Activated CD8-positive, alpha-beta memory T cell treated with anti-CD3 and anti-CD28 coated beads for 36 hours (primary cell): ENCODE measurements around the gene AASS. TPM values are rescaled to one million over a fixed set of nuclear protein-coding genes. Genes with fewer than 3 reads are reported as not detected.
"Not testable (repeated sequence)": the region's sequence is repeated elsewhere in the genome, so short reads cannot be mapped to it uniquely, and the experiment has no call there.

Experiments
- CTCF ChIA-PET: fragments of 350-600 bp; sonication (Branson Sonifier 250); formaldehyde crosslinking; loops from one replicate; lab custom pipeline; 2021; ENCODE audit warnings: antibody characterized with exemption; lab: Charles Lee
- POLR2A ChIA-PET: fragments of 350-600 bp; sonication (Branson Sonifier 250); formaldehyde crosslinking; loops from one replicate; lab custom pipeline; 2021; ENCODE audit warnings: antibody characterized with exemption; lab: Charles Lee
- total RNA-seq, 2 experiments: library from RNA; stranded (reverse); gene quantifications; one replicate each; pipeline ENCODE4 v1.2.3, GENCODE V29; 2021

Gene AASS
- total RNA-seq = 1 to 10 TPM; 1.4 TPM

DNA sequence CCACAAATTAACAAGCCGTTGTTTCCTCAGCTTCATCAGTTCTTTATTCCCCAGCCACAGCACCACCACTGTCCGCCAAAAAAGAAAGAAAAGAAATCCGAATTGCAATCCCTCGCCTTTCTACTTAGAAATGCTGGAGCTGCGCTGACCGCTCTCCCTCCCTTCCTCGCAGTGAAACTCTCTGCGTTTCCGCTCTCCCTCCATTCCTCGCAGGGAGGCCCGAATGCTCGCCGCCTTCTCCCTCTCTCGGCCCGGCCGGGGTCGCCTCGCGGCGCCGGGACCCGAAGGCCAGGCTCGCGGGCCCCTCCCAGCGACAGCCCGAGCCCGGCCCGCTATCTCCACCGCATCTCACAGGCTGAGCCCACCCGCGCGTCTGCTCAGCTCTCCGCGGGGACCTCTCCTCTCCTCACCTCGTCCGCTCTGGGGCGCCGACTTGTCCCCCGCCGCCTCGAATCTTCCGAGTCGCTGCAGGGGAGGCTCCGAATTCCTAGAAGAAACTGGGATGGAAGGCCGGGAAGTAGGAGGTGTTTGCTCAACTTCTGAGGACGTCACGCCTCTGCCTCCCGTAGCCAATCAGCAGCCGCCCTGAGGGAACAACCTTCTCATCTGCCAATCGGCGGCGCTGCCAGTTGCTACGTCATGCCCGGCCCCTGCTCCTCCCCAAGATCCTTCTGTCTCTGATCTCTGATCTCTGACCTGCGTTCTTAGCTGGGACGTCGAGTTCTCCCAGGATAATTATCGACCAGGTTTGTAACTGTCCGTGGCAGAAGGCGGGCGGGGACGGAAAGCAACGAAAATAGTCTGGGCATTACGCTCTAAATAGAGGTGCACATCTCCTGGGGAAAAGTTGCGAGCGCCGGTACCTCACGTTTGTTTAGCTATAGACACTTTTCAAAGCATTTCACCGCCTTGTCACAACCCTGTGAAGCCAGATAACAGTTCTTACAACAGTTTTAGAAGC lies at the start of gene AASS:
Gene AASS, minus strand, starts transcription at position 499 of the 961 bp plus-strand sequence. CDS start 10,523 bp downstream, outside the sequence.
- CTCF ChIA-PET = interaction anchor here (0.5 kb wide), 1 partner anchor 588 kb away, joined by 3 read pairs; no protein-coding TSS in a partner anchor
- POLR2A ChIA-PET = no interaction called here

DNA sequence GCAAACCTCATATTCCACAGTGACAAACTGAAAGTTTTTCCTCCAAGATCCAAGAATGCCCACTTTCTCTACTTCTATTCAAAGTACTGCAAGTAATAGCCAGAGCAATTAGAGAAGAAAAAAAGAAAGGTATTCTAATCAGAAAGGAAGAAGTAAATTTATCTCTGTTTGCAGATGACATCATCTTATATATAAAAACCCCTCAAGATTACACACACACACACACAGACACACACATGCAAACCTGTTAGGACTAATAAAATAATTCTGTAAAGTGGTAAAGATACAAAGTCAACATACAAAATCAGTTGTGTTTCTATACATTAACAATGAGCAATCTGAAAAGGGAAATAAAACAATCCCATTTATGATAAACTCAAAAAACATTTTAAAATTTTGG lies 44.7 kb upstream of the AASS start:
- POLR2A ChIA-PET = no interaction called here
- CTCF ChIA-PET = no interaction called here

DNA sequence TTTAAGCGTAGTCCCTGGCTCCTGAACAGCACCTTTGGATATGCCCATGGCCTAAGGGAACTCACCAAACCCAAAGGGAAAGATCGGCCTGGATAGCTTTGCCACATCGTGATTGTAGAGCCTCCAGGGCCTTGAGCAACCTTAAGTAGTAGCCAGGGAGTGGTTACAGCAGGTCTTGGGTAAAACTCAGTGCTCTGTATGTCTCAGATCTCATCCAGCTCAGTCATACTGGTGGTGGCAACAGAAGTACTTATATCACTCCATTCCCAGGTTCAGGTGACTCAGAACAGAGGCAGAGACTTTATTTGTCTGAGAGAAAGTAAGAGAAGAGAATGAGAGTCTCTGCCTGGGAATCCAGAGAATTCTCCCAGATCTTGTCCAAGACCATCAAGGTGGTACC lies 39.1 kb upstream of the AASS start:
- CTCF ChIA-PET = no interaction called here
- POLR2A ChIA-PET = no interaction called here

DNA sequence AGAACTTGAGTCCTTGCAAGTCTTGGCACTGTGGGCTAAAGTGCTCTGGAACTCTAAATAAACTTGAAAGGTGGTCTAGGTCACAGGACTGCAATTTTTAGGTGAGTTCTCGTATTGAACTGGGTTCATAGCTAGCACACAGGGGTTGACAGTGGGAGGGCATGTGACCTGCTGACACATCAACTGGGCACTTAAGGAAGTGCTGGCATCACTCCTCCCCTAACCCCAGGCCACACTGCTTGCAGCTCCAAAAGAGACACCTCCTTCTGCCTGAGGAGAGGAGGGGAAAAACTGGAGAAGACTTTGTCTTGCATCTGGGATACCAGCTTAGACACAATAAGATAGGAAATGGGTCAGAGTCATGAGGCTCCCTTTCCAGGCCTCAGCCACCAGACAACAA lies 38.0 kb upstream of the AASS start:
- POLR2A ChIA-PET = no interaction called here
- CTCF ChIA-PET = no interaction called here

DNA sequence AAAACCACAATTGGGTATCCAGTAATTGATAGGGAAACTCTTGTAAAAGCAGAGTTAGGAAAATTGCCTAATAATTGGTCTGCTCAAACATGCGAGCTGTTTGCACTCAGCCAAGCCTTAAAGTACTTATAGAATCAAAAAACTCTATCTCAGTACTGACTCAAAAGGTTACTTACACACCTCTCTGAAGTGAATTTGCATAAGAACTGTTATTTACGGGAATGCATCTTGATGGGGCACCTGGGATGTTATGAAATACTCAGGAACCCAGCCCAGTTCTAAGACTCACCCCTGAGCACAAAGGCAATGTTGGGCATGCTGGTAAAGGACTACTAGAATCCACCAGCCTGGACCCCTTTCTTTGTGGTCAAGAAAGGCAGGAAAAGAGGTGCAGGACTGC lies 28.1 kb upstream of the AASS start:
- CTCF ChIA-PET = not testable (repeated sequence)

DNA sequence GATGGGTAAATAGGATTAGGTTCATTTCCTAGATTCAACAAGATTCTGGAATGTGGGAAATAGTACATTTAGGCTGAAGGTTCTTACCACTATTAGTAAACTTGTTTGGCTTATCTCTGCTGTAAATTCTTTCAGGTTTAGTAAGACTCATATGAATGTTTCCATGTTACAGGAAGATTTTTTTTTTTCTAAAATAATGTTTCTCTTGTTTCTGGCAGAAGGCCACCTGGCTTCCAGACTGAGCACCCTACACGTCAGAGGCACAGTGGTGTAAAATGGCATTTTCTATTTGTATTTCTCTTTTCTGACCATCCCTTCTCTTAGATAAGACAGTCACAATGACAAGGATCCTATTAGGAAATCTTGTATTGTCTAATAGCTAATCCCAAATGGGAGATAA lies 22.7 kb upstream of the AASS start:
- CTCF ChIA-PET = no interaction called here
- POLR2A ChIA-PET = no interaction called here

More for the DNA sequence above, 28.1 kb upstream of the AASS start:
- POLR2A ChIA-PET = not testable (repeated sequence)

DNA sequence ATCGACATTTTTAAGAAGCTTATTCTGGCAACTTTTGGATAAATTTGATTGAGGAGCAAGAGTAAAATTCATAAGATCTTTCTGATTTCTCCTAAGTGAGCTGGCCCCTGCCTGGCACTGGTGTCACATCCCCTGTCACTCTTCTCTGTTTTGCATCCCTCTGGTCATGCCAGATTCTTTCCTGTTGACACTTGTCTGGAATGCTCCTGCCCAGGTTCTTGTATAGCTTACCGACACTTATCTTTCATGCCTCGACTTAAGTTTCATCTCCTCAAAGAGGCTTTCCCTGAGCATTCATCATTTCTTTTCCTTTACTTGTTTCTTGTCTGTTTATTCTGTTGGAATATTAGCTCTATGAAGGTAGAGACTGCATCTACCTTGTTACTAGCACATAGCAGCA lies 22.2 kb upstream of the AASS start:
- ChIA-PET CTCF (no interaction called here), POLR2A (no interaction called here)

DNA sequence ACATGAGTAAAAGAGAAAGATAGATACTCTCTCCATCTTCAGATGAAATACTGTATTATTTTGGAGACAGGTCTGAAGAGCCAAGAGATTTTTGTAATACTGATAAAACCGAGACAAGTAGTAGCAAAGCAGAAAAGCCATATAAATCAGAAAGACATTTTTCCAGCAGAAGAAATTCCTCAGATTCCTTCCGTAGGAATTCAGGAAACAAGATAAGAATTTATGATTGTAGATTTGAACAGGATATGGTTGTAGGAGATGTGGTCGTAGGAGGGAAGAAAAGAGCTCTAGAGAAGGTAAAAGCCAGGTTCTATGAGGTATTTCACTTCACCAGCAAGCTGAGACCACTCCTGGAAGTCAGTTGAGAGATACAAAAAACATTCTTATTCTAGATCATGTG lies 17.6 kb upstream of the AASS start:
- POLR2A ChIA-PET = no interaction called here
- CTCF ChIA-PET = no interaction called here

DNA sequence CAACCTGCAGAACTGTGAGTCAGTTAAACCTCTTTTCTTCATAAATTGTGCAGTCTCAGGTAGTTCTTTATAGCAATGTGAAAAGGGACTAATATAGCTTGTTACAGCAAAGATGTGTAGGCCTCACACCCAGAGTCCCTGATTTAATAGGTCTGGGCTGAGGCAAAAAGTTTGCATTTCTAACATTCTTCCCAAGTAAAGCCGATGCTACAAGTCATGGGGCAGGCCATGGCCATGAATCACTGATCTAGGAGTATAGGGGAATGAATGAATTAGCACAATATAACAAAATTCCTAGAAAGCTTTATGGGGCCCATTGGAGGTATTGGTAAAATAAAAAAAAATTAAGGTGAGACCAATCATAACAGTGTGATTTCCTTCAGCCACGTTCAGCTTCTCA lies 11.5 kb upstream of the AASS start:
- POLR2A ChIA-PET = no interaction called here
- CTCF ChIA-PET = no interaction called here

DNA sequence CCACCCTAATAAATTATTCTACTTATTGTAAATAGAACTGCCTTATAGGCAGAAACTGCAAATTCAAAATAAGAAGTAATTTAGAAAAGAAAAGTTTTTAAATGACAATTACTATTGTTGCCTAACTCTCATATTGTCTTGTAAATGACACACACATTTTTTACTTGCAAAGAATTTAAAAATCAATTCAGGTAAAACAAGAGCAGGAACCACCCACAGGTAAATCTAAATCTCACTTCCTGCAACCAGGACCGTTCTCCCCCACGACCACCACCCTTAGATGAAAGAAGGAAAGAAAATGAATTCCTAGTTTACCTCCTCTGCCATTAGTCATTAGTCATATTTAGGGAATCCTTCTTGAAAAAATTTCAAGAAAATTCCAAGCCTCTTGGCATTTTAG lies 4.8 kb upstream of the AASS start:
- POLR2A ChIA-PET = no interaction called here
- CTCF ChIA-PET = no interaction called here

DNA sequence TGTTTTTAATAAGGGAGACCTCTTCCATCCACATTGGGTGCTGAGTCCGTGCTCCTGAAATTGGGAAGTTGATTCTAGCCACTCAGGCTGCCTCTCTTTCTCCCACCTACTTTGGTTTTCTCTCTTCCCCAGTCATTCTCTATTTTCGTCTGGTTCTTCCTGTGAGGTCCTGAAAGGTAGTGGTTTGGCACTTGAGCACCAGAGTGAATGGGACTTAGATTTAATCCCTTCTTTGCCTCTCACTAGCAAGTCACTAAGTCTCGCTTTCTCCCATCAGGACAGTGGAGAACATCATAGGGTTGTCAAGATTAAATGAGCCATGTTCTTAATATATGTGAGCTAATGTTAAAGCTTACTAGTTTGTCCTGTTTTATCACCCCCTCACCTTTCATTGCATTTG lies 4.0 kb upstream of the AASS start:
- ChIA-PET CTCF (no interaction called here), POLR2A (no interaction called here)

DNA sequence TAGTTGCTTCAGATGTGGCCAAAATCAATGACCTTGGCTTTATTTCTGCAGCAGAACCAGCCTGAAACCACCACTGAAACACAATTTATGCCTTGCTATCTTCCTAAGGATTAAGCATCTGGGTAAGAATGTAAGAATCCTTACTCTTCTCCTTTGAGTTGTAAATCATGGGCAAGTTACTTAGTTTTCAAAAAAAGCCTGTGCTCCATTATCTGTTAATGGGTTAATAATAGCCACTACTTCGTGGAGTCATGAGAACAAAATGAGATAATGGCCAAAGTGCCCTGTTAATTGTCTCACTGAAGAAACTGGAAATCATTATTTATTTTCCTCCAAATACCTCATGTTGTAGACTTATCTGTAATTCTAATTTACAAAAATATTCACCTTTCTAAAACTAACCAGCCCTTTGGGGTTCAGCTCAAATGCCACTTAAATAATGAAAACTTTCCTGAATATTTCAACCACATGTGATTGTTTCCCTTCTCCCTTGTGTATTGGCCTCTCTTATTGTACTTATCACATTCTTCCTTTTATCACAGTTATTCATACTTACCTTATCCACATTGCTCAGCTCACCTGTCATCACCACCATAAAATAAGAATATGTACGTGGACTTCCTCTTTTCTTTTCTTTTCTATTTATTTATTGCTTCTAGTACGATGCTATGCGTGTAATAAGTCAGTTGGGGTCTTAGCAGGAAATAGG lies 2.0 kb upstream of the AASS start:
- ChIA-PET POLR2A (no interaction called here), CTCF (no interaction called here)

DNA sequence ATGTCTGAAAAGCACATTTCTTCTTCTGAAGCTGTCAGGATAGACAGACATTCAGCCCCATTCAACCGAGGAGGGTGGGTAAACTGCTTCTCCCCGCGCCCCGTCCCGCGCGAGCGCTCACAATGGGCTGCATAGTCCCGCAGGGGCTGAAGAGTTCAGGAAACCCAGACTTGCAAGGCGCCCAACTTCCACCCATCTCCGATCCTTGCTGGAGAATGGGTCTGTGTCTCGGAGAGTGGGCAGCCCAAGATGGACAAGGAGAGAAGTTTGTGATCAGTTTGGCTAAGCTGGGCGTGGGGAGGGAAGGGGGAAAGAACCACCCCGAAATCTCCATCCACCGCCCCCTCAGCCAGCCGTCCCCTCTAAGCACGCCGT lies 686 bp downstream of the AASS start:
- POLR2A ChIA-PET = no interaction called here
- CTCF ChIA-PET = no interaction called here

DNA sequence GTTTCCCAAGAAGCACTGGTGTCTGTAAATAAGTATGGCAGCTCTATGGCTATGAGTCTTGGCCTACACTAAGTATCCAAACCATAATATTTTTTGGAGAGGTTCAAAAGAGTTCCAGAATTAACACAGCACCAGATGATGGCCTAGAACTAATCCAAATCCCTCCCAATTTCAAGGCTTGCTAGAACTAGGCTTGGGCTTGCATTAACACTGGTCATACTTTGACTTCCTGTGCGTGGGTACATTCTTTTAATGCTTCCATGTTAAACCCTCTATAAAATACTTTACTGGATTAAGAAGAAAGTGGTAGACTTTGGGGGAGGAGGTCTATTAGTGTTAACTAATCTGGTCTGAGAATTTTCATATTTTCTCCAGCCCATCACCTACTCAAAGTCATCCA lies 3.1 kb downstream of the AASS start:
- CTCF ChIA-PET = no interaction called here
- POLR2A ChIA-PET = no interaction called here

DNA sequence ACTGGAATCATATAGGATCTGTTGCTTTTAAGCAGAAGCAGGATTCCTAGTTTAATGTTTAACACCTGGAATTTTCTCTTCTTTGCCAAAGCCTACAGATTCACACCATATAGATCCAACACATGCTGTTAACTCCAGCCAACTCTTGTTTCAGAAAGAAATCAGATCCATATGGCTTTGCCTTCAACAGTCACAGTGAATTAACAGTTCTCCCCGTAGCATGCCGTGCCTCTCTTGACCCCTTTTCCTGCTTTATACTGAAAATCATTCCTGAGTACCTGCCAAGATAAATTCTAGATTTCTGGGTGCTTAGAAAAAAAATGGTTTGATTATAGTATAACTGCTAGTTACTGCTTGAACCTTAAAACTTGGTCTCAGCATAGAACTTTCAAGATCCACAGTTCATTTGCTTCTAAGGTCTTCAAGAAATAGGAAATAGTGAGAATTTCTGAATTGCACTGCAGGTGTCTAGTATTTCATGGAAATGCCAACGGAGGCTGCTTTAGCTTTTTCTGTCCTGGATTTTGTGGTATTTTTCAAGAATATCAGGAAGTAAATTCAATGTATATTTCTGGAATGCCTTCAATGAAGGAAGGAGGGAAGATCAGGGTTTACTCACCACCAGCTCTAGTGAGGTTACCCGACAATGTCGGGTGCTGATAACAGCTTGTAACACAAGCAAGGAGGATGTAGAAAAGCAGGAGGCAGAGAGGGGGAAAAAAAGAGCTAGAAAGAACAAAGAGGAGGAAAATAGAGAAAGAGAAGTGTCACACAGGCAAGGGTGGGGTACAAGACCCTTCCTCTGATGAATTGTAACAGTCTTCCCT lies 6.6 kb downstream of the AASS start:
- POLR2A ChIA-PET = no interaction called here
- CTCF ChIA-PET = no interaction called here

DNA sequence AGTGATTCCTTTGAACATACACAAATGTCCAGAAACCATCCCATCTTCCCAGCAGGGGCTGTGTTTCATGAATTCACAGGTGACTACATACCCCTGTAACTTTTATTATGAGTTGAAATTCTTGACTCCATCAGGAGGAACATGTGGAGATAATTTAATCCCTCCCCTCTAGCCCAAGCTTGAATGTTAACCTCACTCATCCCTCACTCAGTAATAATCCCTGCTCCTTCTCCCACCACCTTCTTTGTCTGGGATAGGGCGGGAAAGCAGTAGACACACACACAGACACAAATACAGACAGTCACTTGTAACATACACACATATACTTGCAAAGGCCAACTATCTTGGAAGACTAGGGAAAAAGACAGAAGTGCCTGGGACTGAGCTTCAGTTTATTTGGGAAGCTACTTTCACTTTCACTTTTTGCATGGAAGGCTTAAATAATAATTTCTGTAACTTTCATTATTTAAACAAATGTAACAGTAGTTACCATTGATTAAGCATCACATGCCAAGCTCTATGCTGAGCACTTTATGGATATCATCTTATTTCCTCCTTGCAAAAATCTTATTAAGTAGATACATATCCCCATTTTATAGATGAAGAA lies 7.3 kb downstream of the AASS start:
- POLR2A ChIA-PET = no interaction called here
- CTCF ChIA-PET = no interaction called here

DNA sequence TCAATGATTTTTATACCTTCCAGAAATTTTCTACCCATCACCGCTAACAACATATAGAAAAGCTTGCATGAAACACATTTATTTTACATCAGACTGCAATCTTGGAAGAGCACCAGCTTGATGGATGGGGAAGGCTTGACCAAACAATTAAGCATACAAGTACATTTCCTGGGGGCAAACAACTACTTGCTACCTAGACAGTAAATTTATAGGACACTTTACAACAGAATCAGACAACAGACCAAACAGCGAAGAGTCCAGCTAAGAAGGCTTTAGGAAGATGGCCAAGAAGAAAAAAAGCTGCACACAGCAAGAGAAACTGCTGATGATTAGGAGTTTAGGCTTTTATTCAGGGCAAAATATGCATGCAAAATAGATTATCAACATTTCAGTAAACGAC lies 8.0 kb downstream of the AASS start:
- CTCF ChIA-PET = no interaction called here
- POLR2A ChIA-PET = no interaction called here

DNA sequence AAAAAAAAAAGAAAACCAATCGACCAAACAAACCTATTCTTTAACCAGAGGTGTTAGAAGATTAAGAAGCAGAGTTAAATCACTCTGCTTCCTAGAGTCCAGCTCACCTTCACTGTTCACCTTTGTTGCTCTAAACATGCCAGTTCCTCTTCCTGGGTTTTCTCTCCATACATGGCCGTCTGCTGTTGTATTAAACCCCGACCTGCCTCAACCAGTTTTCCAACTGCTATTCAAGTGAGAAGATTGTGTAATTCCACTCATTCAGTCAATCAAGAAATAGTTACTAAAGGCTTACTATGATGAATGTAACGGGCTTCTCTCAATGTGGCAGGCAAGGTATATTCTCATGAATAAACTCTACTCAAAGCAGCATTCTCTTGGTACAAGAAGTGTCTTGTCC lies 8.8 kb downstream of the AASS start:
- POLR2A ChIA-PET = no interaction called here
- CTCF ChIA-PET = no interaction called here

DNA sequence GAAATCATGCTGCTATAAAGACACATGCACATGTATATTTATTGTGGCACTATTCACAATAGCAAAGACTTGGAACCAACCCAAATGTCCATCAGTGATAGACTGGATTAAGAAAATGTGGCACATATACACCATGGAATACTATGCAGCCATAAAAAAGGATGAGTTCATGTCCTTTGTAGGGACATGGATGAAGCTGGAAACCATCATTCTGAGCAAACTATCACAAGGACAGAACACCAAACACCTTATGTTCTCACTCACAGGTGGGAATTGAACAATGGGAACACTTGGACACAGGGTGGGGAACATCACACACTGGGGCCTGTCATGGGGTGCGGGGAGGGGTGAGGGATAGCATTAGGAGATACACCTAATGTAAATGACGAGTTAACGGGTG lies 9.3 kb downstream of the AASS start:
- POLR2A ChIA-PET, CTCF ChIA-PET: not testable (repeated sequence)

DNA sequence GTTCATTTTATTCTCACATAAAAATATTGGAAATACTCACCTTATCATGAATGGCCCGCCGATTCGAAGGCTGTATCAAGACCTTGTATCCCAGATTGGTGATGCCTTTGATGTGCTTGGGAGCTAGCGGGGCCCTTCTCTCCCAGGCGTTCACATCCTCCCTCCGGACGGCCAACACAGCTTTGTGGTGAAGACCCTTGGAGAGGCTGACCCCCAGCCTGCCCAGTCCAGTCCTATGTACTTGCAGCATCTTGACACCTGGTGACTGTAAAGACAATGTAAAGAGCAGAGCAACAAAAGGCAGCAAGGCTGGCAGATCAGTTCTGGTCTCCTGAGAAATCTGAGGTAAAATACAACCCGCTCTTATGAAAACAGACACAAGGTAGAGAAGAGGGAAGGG lies 10.6 kb downstream of the AASS start:
- ChIA-PET POLR2A (no interaction called here), CTCF (no interaction called here)
